NCI-H128 (cell line): ENCODE data around the gene PARVG.

Source experiments
- DNase-seq: peaks from one replicate; lab custom pipeline; 2025; ENCODE audit not compliant: unreplicated experiment; lab: John Stamatoyannopoulos, UW

The PARVG gene

DNA sequence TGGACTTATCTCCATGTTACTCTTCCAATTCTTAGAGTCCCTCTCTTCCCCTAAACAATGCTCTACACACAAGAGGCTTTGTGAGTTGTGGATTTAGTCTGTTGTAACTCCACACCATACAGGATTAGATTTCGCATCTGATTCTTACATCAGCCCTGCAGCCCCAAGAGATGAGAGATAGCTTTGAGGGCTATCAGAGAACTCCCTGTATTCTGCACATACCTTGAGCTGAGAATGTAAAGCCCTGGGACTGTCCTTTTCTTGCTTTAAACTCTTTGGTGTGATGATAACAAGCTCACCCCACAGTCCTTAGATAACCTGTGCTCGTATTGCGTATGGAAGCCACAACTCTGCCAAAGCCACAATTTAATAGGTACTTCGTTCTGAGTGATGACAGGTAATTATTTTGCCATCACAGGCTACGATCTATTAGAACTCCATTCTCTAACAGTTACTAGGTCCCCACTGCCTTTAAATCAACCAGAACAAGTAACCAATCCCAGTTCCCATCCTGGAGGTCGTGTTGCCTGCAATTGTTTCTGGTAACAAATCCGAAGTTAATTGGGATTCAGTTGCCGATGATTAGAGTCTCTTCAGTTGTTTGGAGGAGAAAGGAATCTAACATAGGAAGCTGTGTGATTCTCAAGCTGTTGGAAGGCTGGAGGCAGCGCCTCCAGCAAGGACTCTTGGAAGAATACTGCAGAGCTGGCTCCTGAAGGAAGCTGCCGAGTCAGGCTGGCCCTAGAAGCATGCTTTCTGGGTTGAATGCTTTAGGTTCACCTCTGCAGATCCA lies 1.3 kb upstream of the PARVG start:
- no peak for DNase-seq

- DNase-seq, result no peak
Measured at GRCh38 chr22:44179989-44180705, 578 bp upstream of the PARVG start.

- no peak for DNase-seq
Measured at GRCh38 chr22:44181033-44181911, 547 bp downstream of the PARVG start.

DNA sequence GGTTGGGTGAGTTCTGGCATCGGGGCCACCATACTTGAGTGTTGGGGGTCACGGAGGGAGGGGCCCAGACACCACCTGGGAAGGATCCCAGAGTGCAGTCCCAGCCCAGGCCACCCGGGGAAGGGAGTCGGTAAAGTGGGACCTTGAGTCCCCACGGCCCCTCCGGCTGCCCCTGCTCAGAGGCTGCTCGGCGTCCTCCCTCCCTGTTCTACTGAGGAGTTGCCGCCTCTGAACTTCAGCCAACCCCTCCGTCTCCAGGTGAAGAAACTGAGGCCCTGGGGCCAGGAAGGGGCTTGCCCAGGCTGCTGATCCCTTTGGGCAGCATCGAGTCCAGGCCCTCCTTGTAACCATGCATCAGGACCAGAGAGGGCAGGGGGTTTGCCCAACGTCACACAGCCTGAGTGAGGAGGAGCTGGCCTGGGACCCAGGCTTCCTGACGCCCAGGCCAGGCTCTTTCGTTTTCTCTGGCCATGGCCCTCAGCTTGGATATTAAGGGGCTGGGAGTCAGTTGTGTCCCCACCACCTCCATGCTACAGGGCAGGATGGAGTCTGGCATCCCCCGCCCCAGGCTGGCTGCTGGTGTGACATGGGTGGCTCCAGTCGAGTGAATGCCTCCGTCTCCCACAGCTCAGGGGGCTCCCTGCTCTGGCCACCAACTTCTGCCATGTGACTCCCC lies 1.3 kb downstream of the PARVG start:
- no peak for DNase-seq

- DNase-seq, result no peak
Measured at GRCh38 chr22:44182588-44183286, 2.0 kb downstream of the PARVG start.

DNA sequence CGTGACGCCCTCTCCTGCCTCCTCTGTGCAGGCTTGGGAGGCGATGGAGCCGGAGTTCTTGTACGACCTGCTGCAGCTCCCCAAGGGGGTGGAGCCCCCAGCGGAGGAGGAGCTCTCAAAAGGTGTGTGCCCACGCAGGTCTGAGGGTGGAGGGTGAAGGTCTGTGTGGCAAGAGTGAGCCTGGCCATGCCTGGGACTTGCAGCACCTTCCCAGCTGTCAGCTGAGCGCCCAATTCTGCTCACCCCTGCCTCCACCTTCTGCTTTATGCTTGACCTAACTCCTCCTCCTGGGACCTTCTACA lies 2.5 kb downstream of the PARVG start:
- no peak for DNase-seq

DNA sequence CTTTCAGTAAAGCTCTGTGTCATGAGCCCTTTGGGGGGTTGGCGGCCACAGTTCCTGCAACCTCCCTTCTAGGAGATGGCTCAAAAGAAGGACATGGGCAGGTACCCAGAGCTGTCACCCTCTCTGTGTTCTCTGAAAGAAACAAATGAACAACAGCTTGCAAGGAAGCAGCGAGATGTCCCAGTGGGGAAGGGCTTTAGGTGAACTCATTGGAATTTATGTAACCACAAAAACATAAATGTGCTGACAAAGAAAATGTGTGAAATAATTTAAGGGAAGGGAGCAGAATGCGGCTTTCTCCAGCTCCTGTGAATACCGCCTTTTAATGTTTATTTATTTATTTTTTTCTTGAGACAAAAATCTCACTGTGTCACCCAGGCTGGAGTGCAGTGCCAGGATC lies 3.3 kb downstream of the PARVG start:
- no peak for DNase-seq

DNA sequence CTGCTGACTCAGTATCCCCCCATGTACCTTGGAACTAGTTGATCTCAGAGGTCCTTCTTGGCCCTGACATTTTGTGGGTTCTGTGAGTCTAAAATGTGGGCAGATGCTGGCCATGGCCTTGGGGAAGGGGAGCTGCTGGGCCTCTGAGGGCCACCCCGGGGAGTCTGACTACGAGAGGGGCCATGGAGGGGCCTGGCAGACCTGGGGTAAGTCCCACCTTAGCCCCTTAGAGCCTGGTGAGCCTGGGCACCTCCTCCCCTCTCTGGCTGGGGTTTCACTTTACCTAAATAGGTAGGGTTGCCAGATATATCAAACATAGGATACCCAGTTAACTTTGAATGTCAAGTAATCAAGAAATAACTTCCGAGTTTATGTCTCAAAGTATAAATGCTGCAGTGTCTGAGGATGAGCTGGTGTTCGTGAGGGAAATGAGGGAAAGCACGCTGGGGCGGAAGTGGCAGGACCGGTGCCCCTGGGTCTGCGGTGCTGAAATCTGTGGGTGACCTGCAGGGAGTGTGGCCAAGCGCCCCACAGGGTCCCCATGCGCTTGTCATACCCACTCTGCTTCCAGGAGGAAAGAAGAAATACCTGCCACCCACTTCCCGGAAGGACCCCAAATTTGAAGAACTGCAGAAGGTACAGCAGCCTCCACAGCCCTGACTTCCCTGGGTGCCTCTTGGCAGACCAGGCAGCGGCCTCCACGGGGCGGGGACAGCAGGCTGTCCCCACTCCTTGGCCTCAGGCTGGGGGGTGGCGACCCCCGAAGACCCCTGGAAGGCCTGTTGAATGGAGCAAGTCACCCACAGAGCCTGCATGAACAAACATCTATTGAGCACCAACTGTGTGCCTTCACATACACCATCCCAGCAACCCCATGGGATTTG lies 4.8 kb downstream of the PARVG start:
- DNase-seq, result no peak

DNA sequence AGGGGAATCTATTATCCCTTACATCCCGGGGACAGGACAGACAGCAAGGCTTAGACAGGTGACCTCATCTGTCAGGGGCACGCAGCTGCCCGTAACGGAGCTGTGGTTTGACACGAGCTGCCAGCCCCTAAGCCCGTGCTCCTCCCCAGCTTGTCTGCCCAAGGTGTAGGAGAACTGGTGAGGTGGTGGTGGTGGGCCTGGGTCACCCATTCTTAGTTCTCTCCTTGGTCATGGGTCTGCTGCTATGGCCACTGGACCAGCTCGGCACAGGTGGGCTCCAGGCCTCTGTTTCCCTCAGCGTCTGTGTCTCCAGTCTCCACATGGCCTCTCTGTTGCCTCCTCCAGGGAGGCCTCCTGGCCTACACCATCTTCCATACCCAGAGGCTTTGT lies 5.4 kb downstream of the PARVG start:
- DNase-seq, result no peak

DNA sequence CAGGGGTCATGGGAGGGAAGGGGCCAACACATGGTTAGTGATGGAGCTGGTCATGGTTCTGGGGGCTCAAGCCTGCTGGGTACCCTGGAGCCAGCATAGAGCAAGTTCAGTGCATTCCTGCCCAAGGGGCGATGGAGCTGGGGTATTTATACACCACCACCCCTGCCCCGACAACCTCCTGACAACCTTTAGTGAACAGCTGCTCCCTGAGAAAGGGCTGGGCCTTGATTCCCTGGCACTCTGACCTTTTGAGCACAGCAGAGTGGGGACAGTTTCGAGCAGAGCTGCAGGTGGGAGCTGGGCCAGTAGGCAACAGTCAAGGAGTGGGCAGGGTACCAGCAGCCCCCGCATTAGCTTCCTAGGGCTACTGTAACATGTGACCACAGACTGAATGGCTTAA lies 6.0 kb downstream of the PARVG start:
- no peak for DNase-seq

GRCh38 chr22:44187652-44188230 lies 7.0 kb downstream of the PARVG start:
- no peak for DNase-seq

DNA sequence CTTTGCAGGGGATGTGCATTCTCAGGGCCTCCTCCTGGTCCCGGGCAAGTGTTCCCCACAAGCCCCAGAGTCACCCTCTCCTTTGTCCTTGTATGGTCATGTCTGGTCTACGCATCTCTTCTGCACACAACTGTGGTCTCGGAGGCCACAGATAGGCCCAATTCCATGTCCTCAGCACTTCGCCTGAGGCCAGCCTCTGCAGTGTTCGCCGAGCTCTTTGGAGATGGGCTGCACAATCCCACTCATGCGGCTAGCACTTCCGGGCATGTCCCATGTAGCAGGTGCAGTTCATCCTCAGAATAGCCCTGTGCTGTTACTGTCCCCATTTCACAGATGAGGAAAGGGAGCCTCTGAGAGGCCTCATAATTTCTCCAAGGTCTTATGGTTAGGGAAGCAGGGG lies 7.6 kb downstream of the PARVG start:
- no peak for DNase-seq

- no peak for DNase-seq
Measured at GRCh38 chr22:44188986-44189630, 8.4 kb downstream of the PARVG start.

- no peak for DNase-seq
Measured at GRCh38 chr22:44190381-44190976, 9.8 kb downstream of the PARVG start.

DNA sequence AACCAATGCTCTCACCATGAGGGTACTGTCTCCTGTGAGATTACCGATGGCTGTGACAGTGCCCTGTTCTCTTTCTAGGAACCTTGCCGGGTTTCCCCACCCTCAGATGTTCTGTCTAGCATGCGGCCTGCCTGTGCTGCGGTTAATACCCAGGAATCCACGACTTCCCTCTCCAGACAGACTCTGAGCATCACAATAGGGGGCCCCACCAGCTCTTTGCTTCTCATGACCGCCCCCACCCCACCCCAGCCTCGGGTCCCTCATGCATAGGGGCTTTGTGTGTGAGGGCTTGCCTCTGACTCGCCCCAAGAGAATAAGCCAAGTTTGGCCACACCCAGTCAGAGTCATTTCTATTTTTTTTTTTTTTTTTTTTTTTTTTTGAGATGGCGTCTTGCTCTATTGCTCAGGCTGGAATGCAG lies 10.3 kb downstream of the PARVG start:
- no peak for DNase-seq

- DNase-seq, result no peak
Measured at GRCh38 chr22:44192098-44192815, 11.5 kb downstream of the PARVG start.

DNA sequence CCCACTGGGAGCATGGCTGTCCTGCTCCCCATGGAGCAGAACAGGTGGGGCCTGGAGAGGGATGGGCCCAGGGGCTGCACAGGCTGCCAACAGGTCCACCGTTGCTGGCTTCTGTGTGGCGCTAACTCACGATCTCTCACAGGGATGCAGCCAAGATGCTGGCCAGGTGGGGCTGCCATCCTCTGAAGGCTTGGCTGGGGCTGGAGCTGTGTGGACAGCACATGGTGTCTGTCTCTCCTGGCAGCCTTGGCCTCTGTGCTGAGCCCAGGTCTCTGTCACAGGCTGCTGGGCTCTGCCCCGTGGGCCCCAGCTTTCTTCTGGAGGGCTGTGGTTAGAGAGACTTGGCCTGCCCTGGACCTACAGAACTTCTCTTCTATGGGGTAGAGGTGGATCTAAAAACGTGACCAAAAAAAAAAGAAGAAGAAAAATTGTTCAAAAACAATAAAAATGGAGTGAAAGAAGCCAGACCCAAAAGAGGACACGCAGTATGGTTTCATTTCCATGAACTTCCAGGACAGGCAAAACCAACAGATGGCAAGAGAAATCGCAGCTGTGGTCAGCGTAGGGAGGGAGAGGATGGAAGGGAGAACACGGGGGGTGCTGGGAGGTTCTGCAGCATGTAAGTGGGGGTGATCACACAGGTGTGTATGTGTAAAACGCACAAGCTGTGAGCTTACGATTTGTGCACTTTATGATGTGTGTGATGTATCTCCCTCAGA lies 12.2 kb downstream of the PARVG start:
- no peak for DNase-seq
